Measurements from ENCODE around the gene SLC38A10.
A peak's percentile ranks its signal among the peaks of the same experiment; 100 is the strongest.

Gene SLC38A10

DNA sequence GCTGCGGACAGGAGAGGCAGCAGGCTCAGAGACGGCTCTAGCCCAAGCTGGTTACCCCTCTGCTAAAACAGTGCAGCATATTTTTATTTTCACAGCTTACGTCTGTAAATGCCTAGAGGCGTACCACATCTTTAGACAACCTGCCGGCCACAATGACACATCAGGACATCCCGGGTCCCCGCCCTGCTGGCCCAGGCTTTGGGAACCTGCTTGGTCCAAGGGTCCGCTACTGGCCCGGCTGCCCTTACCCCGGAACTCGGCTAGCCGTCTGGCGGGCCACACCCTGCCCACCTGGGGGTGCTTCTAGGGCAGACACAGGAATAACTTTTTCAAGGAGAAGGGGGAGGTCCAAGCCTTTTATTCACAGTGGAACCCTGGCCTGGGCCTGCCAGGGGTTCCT is 76.6 kb downstream of the SLC38A10 start:
- DNase-seq (ENCODE audit: low read depth in 2 of 2): no peak
- H3K4me3 ChIP-seq (replicated peaks in 1 of 2; ENCODE audit: low read depth in 2 of 2, low read length in 2 of 2): no peak overlapping the region
- TF ChIP-seq, protein P1, sequence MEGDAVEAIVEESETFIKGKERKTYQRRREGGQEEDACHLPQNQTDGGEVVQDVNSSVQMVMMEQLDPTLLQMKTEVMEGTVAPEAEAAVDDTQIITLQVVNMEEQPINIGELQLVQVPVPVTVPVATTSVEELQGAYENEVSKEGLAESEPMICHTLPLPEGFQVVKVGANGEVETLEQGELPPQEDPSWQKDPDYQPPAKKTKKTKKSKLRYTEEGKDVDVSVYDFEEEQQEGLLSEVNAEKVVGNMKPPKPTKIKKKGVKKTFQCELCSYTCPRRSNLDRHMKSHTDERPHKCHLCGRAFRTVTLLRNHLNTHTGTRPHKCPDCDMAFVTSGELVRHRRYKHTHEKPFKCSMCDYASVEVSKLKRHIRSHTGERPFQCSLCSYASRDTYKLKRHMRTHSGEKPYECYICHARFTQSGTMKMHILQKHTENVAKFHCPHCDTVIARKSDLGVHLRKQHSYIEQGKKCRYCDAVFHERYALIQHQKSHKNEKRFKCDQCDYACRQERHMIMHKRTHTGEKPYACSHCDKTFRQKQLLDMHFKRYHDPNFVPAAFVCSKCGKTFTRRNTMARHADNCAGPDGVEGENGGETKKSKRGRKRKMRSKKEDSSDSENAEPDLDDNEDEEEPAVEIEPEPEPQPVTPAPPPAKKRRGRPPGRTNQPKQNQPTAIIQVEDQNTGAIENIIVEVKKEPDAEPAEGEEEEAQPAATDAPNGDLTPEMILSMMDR (IDR thresholded peaks at IDR 0.05; ENCODE audit: low read depth, low read length): no peak

GRCh38 chr17:81217491-81217890 is 77.6 kb downstream of the SLC38A10 start:
- H3K4me3 ChIP-seq (replicated peaks in 1 of 2; ENCODE audit: low read depth in 2 of 2, low read length in 2 of 2): no peak overlapping the region
- TF ChIP-seq, protein P1 (IDR thresholded peaks at IDR 0.05; ENCODE audit: low read depth, low read length): no peak
- no peak for DNase-seq (ENCODE audit: low read depth in 2 of 2)

- no peak for DNase-seq (ENCODE audit: low read depth in 2 of 2)
- TF ChIP-seq, protein P1 (IDR thresholded peaks at IDR 0.05; ENCODE audit: low read depth, low read length): no peak
- H3K4me3 ChIP-seq (replicated peaks in 1 of 2; ENCODE audit: low read depth in 2 of 2, low read length in 2 of 2): no peak overlapping the region
These were observed 81.1 kb downstream of the SLC38A10 start for GRCh38 chr17:81213978-81214377.

DNA sequence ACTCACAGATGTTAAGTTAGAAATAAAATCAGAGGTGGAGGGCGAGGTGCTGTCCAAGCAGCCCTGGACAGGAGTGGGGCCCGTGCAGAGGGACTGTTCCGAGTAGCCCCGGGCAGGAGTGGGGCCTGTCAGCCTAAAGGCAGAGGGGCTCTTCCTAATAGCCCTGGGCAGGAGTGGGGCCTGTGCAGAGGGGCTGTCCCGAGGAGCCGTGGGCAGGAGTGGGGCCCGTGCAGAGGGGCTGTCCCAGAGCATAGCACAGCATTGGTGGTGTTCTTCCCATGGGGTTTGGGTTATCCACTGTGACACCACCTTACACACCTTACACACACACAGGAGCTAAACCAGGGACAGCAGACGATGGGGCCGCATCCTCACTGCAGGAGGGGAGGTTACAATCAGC is 82.7 kb downstream of the SLC38A10 start:
- TF ChIP-seq, protein P1 (IDR thresholded peaks at IDR 0.05; ENCODE audit: low read depth, low read length): no peak
- no peak for DNase-seq (ENCODE audit: low read depth in 2 of 2)
- H3K4me3 ChIP-seq (replicated peaks in 1 of 2; ENCODE audit: low read depth in 2 of 2, low read length in 2 of 2): no peak overlapping the region

GRCh38 chr17:81210868-81211267 is 84.2 kb downstream of the SLC38A10 start:
- peak in 1 of 2 donors; percentile 28 for DNase-seq (ENCODE audit: low read depth in 2 of 2)
- H3K4me3 ChIP-seq (replicated peaks in 1 of 2; ENCODE audit: low read depth in 2 of 2, low read length in 2 of 2): no peak overlapping the region

DNA sequence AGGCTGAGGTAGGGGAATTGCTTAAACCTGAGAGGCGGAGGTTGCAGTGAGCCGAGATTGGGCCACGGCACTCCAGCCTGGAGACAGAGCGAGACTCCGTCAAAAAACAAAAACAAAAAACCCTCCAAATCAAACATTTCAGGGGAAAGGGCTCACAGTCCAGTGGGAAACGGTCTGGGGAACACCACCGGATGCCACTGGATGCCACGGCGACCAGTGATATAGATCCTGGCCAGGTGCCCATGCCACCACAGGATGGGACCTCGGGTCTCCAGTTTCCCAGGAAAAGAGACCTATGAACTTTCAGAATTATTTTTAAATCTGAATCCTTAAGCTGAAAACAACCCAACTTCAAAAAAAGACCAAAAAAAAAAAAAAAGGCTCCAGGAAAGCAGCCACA is 84.6 kb downstream of the SLC38A10 start:
- no peak for DNase-seq (ENCODE audit: low read depth in 2 of 2)
- TF ChIP-seq, protein P1 (IDR thresholded peaks at IDR 0.05; ENCODE audit: low read depth, low read length): no peak
- H3K4me3 ChIP-seq (replicated peaks in 1 of 2; ENCODE audit: low read depth in 2 of 2, low read length in 2 of 2): no peak overlapping the region

More at GRCh38 chr17:81210868-81211267, 84.2 kb downstream of the SLC38A10 start:
- TF ChIP-seq, protein P1 (IDR thresholded peaks at IDR 0.05; ENCODE audit: low read depth, low read length): no peak

GRCh38 chr17:81209141-81209540 is 86.0 kb downstream of the SLC38A10 start:
- DNase-seq (ENCODE audit: low read depth in 2 of 2): no peak
- TF ChIP-seq, protein P1 (IDR thresholded peaks at IDR 0.05; ENCODE audit: low read depth, low read length): no peak
- H3K4me3 ChIP-seq (replicated peaks in 1 of 2; ENCODE audit: low read depth in 2 of 2, low read length in 2 of 2): no peak overlapping the region
